ENCODE measurements around the gene CPXM1. TPM values are rescaled to one million over a fixed set of nuclear protein-coding genes. Genes with fewer than 3 reads are reported as not detected.

CPXM1 gene
- total RNA-seq, 1 experiment from 2014 or later = 0.17 TPM

DNA sequence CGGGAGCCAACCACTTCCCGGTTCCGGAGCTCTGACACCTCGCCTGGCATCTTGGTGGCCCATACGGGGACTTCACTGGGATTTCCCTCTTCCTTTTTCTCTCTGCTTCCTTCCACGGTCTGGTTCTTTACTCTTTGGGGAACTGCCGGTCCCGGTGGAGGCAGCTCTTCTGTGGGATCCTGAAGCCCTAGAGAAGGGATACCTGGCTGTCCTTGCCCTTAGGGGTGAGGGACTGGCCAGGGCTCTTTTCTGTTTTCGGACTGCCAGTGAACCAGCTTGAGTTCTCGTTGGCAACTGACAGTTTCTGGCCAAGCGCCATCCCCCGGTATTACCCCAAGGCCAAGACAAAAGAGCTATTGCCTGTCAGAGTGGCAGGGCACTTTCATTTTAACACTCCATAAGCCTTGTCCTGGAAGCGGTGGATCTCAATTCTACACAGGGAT, 880 bp upstream of the CPXM1 start:
- Histone ChIP-seq H2AFZ (ENCODE audit: low read depth, low read length, poor library complexity, severe bottlenecking) (no peak overlapping the region), H3K9ac (ENCODE audit: low read length) (no peak overlapping the region), H3K9me3 (ENCODE audit: control insufficient read depth in 1 of 2, insufficient read depth in 1 of 2, low read depth in 1 of 2, low read length in 2 of 2) (no peaks in the 10 kb centered on the region), H3K27me3 (ENCODE audit: insufficient read depth, low read length) (no peaks in the 10 kb centered on the region), H3K79me2 (ENCODE audit: insufficient read depth, low read length) (no peaks in the 10 kb centered on the region), H3K9me2 (ENCODE audit: insufficient read depth) (no peaks in the 10 kb centered on the region), H3K4me3 (replicated peaks in 1 of 2; ENCODE audit: low read depth in 1 of 2, low read length in 2 of 2) (no peak overlapping the region), H3K4me2 (ENCODE audit: low read length) (no peak overlapping the region), H3K36me3 (ENCODE audit: control insufficient read depth in 1 of 2, insufficient read depth in 2 of 2, low read length in 2 of 2) (no peaks in the 10 kb centered on the region), H3K4me1 (ENCODE audit: control insufficient read depth in 1 of 2, insufficient read depth in 2 of 2, low read length in 2 of 2) (peaks cover 12 to 17% of the 10 kb centered on the region in 2 experiments; a peak in 3 of 4 replicates), H3K27ac (ENCODE audit: low read depth, low read length) (no peak overlapping the region), H4K20me1 (ENCODE audit: insufficient read depth) (no peaks in the 10 kb centered on the region)
- POLR2A ChIA-PET = no interaction called here
- TF ChIP-seq EZH2phosphoT487 (IDR thresholded peaks at IDR 0.05; ENCODE audit: borderline replicate concordance) = no peak
- no peak for TF ChIP-seq YY1 (IDR thresholded peaks at IDR 0.05; ENCODE audit: extremely low read depth, insufficient replicate concordance, low read depth, low read length)
- TF ChIP-seq, protein P1, sequence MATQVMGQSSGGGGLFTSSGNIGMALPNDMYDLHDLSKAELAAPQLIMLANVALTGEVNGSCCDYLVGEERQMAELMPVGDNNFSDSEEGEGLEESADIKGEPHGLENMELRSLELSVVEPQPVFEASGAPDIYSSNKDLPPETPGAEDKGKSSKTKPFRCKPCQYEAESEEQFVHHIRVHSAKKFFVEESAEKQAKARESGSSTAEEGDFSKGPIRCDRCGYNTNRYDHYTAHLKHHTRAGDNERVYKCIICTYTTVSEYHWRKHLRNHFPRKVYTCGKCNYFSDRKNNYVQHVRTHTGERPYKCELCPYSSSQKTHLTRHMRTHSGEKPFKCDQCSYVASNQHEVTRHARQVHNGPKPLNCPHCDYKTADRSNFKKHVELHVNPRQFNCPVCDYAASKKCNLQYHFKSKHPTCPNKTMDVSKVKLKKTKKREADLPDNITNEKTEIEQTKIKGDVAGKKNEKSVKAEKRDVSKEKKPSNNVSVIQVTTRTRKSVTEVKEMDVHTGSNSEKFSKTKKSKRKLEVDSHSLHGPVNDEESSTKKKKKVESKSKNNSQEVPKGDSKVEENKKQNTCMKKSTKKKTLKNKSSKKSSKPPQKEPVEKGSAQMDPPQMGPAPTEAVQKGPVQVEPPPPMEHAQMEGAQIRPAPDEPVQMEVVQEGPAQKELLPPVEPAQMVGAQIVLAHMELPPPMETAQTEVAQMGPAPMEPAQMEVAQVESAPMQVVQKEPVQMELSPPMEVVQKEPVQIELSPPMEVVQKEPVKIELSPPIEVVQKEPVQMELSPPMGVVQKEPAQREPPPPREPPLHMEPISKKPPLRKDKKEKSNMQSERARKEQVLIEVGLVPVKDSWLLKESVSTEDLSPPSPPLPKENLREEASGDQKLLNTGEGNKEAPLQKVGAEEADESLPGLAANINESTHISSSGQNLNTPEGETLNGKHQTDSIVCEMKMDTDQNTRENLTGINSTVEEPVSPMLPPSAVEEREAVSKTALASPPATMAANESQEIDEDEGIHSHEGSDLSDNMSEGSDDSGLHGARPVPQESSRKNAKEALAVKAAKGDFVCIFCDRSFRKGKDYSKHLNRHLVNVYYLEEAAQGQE (IDR thresholded peaks at IDR 0.05; ENCODE audit: low read depth) = no peak
- no peak for TF ChIP-seq SRF (IDR thresholded peaks at IDR 0.05; ENCODE audit: low read depth)
- TF ChIP-seq CBX3 (IDR thresholded peaks at IDR 0.05; ENCODE audit: low read depth) = no peak
- TF ChIP-seq FOSL1 (IDR thresholded peaks at IDR 0.05; ENCODE audit: low read depth) = no peak
- no TSS peak for BruUV-seq (replicated peaks)
- CTCF ChIA-PET = no interaction called here
- intact Hi-C loops (cut with micrococcal nuclease) = no loop called here
- ATAC-seq (no peak), DNase-seq (ENCODE audit: low read depth, low spot score) (no peak)
- RAD21 ChIA-PET (ENCODE audit: low non-redundant PET in 1 of 2, low total read pairs in 2 of 2, uncharacterized antibody in 2 of 2, unreplicated experiment in 2 of 2) = no interaction called here
